ENCODE results near the gene DGKQ.

DNA sequence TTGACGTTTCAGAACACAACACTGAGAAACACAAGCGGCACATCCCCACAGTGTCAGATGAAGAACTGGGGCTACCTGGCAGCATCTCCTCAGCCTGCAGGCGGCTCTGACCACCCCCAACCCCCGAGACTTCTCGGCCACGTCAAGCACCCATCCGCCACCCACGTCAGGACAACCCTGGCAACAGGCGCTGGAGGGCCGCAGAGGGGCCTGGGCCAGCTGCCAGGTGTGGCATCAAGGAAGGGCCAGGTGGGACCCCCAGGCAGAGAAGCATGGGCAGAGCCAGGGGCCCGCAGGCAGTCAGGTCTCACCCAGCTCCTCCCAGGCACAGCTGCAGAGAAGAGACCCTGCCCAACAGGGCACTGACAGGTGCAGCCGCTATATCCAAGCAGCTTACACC lies 63.5 kb downstream of the DGKQ start:
- TF ChIP-seq, protein P1, sequence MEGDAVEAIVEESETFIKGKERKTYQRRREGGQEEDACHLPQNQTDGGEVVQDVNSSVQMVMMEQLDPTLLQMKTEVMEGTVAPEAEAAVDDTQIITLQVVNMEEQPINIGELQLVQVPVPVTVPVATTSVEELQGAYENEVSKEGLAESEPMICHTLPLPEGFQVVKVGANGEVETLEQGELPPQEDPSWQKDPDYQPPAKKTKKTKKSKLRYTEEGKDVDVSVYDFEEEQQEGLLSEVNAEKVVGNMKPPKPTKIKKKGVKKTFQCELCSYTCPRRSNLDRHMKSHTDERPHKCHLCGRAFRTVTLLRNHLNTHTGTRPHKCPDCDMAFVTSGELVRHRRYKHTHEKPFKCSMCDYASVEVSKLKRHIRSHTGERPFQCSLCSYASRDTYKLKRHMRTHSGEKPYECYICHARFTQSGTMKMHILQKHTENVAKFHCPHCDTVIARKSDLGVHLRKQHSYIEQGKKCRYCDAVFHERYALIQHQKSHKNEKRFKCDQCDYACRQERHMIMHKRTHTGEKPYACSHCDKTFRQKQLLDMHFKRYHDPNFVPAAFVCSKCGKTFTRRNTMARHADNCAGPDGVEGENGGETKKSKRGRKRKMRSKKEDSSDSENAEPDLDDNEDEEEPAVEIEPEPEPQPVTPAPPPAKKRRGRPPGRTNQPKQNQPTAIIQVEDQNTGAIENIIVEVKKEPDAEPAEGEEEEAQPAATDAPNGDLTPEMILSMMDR (IDR thresholded peaks at IDR 0.05 in 4 of 5, conservative IDR thresholded peaks at IDR 0.05 in 1 of 5): no peak
- no peak for TF ChIP-seq POLR2A (IDR thresholded peaks at IDR 0.05)

Data from gastrocnemius medialis (tissue), 4 donors.